DND-41 (cell line): ENCODE data around the gene MCM9.

Source experiments
- CTCF ChIP-seq: IDR thresholded peaks from 2 replicates; pipeline ENCODE4 v1.5.1; 2012; ENCODE audit warnings: borderline replicate concordance, low read length, moderate library complexity, mild to moderate bottlenecking; ENCODE audit not compliant: poor library complexity, severe bottlenecking; ENCODE audit errors: extremely low read depth
- EZH2 ChIP-seq: IDR thresholded peaks from 3 replicates; pipeline ENCODE4 v1.6.1; 2012; ENCODE audit warnings: borderline replicate concordance, low read depth, mild to moderate bottlenecking, moderate library complexity, low read length, inconsistent platforms; ENCODE audit not compliant: severe bottlenecking

- TF ChIP-seq CTCF (no peak), EZH2 (no peak)
Measured at GRCh38 chr6:118829817-118830478, 105.0 kb downstream of the MCM9 start.
